Activated T-helper 1 cell treated with anti-CD3 and anti-CD28 coated beads, Interleukin-2, amount 50 U/mL, for 16 hours (primary cell): Measurements from ENCODE around the gene DOCK9.

Experiments used
- DNase-seq, 2 donors: peaks; one replicate each; pipeline ENCODE4 v3.0.0-alpha.2; 2020; ENCODE audit warnings: low read depth in 1 of 2, low spot score in 1 of 2

Gene DOCK9

DNA sequence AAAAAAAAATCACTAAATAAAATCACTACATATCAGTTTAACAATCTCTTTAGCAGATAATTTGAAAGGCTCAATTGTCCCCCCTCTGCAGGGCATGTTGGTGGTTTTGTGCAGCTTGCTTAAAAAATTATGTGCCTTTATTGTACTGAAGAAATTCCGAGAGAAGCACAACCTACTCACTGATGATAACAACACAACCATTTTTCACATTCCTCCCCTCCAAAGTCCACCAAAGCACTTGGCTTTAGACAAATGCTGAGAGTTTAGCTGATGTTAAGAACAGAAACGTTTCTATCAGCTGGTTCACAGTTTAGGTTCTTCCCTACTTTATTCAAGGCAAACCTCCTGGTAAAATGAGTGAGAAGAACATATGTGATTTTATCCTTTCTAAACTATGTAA is 923 bp downstream of the DOCK9 start:
- DNase-seq: no peak

DNA sequence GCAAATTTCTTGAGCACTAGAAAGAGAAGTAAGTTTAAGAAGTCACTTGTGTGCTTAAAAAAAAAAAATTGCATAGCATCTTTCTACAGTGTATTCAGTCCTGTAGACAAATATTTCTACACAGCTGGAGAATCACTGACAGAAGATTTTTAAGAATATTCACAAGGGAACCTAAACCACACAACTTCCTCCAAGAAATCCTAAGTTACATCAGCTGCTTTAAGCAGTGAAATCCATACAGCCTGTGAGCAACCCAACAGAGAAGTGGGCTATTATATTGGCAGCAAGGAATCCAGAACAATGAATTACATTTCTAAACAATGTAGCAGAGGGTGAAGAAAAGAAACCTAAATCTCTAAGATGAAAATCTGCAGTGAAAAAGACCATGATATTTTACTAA is 1.5 kb downstream of the DOCK9 start:
- no peak for DNase-seq

DNA sequence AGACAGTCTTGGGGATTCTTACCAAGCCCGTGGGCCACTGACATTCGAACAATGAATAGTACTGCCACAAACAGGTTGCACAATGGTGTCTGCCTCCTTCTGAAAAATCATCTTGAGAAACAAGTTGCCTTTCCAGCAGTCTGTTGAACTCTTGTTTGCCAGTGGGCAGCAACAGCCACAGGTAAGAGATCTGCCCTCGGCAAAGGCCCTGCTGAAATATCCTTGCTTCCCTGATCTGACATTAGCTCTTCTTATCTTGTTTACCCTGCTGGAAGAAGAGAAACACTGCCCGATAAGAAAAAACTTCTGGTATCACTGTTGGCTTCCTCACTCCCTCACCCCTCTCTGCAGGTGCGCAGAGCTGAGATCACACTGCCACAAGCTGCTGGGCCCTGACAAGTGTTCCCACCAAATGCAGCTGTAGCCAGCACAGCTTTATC is 2.0 kb downstream of the DOCK9 start:
- no peak for DNase-seq

DNA sequence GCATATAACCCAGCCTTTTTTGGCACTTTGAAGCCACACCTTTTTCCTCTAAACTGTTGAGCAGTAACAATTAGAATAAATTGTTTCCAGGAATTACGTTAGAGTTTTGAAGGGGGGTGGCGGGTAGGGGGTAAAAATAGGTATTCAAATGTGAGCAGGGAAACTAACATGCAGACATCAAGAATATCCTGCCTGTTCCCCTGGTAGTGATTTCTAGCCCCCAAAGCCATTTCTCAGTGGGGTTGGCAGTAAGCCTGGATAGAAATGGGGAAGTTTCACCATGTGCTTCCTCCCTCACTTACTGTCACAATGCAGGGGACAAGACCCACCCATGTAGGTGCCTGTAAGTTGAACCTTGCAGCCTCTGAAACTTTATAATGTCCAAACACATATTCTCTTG is 3.8 kb downstream of the DOCK9 start:
- no peak for DNase-seq

DNA sequence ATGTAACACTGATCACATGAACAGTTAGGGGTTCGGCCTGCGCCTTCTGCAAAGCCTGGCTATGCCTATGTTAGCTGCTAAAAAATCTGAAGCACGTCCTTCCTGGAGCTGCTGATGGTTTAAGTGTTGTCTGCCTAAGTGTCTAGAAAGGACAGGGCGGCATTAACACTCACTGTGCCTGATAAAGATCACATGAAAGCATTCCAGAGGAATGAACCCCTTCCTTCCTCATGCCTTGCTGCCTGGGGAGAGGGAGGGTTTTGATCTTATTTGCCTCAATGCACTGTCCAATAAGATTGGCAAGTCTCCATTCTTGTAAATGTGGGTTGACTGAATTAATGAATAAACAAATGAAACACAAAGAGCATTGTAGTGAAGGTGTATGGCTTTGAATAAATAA is 5.2 kb downstream of the DOCK9 start:
- DNase-seq: no peak

DNA sequence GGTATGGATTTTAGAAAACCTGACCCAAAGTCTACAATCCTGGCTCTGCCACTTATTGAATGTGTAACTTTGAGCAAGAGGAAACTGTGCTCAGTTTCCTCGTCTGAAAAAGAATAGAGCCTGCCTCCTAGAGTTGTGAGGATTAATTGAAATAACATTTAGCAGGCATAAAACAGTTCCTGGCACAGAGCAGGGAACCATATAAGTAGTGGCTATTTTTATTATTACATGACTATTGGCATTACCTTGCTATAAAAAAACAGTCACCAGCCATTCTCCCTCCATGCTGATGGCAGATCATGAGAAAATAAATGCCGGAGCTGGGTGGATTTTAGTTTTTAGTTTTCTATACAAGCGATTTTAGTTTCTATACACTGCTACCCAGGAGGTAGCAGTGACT is 5.8 kb downstream of the DOCK9 start:
- no peak for DNase-seq

DNA sequence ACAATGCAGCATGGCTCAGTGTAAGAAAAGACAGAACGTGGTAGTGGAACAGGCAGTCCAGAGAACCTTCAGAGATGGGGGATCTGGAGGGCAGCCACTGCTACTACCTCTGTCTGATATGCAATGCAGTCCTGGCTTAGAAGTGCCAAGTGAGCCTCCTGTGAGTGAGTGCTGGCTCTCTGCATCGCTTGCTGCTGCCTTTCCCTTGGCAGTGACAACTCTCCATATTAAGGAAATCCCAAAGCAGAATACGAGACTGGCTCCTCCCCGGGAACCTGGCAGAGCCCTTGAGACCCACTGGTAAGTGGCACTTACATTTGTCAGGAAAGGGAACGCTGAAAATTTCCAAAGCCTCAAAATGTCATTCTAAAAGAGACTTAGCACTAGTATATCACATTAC is 7.5 kb downstream of the DOCK9 start:
- no peak for DNase-seq

DNA sequence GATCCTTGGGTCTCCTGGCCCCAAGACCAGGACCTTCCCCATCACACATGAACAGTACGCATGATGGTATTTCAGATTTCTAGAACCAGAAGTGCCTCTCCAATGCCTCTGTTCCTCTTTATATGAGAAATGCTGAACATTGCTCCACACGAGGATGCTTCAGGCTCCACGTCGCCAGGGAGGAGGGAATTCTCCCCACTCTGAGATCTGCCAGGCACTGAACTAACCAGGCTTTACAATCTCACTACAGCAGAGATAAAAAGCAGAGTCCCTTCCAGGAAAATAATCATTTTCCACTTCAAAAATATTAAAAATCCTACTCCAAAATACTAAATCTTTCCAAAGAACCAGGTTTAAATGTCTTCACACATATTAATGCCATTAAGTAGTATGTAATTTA is 10.4 kb downstream of the DOCK9 start:
- no peak for DNase-seq

DNA sequence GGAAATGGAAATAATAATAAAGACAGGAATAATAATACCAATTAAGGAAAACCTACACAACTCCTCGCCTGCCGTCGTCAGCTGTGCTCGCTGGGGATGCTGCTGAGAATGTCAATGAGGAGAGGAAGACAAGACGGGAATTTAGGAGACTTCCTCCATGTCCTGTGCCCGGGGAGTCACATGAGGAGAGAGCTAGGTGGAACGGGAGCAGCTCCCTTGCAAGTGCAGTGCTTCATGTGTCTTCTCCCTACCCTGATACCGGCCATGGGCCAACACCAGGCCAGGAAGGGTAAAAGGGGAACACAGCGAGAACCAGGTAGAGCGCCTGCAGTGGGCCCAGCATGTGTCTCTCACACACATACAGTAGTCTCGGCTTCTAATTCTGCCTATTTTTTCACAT is 11.8 kb downstream of the DOCK9 start:
- no peak for DNase-seq

DNA sequence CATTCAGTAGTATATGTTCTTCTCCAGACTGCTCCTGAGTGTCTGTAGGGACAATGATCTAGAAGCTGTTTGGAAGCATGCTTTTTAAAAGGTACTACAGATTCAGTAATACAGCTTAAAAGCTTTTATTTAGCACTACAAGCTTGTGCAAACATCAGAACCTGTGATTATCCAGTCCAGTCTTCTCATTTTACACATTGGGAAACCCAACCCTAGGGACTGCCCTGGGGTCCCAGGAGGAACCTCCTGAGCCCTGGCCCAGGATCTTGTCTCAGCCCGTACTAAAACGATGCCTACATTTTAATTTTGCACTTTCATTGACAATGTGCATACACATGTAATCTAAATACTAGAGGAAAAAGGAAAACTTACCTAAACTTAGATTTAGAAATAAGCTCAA is 12.5 kb downstream of the DOCK9 start:
- DNase-seq: no peak

DNA sequence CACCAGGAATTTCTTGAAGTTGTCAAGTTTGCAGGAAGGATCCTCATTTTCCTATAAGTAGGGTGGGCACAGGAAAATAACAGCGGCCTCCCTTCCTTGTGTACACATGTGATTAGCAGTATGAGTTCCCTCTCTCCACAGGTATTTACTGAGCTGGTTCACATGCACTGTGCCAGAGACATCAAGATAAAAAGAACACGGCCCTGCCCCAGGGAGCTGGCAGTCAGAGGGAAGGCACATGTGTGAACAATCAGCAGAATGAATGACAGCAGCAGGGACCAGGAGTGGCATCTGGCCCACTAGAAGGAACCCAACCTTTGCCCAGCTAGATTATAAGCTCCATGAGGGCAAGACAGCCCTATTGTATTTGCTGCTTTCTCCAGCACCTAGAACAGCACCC is 13.9 kb downstream of the DOCK9 start:
- no peak for DNase-seq

DNA sequence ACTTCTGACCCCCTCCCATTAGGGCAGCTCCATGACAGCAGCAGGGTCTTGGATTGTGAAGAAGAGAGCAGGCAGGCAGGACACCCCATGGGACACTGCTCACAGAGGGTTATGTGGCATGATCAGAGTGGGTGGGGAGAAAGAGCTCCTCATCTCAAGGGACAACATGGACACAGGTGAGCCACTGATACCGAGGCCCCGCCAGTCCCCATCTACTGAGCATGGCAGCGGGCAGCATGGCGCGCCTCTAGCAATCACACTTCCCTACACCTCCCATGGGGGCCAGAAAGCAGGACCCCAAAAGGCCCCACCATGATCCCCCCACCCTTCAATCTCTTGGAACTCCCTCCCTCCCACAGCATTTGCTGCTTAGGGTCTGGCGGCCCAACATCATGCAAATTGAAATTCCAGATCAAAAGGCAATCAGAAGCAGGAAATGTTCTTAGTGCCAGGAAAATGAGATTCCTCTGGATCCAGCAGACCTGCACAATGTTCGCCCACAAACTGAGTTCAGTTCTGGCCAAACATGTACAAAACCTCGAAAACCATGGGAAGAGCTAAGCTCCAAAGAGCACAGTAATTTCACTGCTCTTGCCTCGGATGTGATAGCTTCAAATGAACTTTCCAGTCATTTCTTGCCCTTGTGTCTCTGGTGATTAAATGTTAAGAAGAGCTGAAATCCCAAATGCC is 14.8 kb downstream of the DOCK9 start:
- DNase-seq: no peak

DNA sequence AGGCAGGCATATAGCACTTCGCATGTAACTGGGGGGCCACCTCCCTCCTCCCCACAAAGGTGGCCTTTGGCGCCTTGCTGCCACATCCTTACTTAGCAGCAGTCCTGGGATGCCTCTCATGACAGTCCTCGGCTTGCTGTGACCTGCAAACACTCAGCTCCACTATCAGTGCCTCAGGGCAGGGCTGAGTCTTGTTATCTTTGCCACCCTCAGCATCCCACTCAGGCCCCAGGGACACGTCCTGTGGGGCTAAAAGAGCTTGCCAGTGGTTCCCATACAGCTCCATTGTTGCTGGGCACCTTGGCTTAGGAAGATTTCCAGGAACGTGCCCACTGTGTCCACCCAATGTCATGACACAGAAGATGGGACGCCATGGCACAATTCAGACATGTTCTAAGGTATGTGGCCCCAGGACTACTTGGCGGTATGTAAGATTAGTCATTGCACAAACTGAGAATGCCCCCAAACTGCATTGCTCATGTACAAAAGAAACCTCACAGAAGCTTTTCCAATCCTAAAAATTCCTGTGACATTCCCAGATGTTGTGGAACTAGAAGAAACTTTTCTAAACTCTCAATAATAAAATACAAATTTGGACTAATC is 16.3 kb downstream of the DOCK9 start:
- no peak for DNase-seq

DNA sequence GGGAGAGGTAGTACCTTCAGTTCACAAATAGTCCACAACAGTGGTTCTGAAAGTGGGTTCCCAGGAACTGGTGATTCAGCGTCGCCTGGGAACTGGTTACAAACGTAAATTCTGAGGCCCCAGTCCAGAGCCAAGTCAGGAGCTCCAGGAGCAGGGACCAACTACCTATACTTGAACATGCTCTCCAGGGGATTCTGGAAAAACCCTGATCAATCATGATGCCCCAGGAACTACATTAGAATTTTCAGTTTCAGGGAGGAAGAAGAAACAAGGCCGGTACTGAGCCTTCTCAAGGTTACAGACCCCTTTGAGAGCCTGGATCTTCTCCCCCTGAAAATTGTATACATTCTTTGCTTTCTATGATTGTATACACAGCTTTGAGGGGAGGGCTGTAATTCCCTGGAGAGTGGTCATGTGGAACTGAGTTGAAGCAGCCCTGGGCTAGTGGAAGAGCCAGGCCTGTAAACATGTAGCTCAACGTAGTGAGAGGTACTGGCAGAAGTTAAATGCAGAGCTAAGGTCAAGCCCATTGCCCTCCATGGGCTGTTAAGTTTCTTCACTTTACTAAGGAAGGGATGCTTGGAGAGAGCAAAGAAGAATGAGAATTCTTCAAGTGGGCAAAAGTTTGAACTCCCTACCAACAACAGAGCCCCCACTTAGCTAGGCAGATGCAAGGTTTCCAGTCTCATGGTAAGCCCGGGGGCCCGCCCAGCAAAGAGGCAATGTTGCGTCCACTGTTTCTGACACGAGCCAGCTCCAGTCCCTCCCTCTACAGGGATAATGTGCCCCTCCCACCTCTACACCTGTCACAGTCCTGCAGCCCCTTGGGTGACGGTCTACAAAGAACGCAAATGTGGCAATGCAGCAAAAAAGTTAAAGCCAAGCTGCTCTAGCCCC is 17.0 kb downstream of the DOCK9 start:
- no peak for DNase-seq

DNA sequence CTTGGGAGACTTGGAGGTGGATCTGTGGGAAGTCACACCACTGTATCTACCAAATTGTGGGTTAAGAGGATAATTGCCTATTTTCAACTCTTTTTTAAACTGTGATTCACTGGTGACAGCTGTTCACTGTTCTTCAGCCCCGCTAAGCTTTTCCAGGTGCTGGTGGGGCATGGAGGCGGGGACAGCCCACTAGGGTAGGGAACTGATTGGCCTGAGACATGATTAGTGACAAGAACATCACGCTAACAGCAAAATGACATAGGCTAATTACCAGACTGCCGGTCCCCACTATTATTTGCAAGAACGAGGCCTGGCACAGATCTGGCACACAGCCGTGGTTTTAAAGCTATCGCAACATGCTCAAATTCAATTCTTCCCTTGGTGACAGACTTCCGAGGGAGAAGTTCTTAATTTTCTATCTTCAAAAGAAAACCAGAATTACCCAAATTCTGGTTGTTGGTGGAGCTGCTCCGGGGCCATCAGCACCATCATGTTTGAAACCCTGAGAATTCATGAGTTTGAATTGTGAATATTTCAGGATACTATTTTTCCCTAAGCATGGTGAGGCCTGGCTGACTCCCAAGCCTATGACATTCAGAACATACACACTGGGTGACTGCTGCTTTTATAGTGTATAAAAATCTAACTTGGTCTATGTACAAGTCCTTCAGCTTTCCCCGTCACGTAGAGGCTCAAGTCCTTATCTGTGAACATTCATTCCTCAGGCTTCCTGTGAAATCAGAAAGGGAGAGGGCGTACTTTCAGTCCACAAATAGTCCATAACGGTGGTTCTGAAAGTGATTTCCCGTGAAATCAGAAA is 17.9 kb downstream of the DOCK9 start:
- DNase-seq: no peak

DNA sequence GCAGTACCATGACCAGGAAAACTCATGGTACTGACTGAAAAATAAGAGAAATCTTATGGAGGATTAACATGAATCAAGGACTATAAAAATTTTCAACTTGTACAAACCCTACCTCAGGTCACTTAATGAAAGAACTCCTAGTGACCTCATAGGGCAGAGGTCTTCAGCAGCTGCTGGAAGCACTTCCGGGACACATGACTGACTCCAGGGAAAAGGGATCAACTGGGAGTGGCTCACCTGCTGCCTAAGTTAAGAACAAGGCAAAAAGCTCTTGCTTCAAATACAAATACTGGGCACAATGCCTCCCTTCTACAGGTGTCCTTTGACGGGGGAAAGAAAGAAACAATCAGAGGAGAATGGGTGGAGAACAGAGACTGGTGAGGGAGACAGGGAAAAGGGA is 18.6 kb downstream of the DOCK9 start:
- DNase-seq: no peak

DNA sequence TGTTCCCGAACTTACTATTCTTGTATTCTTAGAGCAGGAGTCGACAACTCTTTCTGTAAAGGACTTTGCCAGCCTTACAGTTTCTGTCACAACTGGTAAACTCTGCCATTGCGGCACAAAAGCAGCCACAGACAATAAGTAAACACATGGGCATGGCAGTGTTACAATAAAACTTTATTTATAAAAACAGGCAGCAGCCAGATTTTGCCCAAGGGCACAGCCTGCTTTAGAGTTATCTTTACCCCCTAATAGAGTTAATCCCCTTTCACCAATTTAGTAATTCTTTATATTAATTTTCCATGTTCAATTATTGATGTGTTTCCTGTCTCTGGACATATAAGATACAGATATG is 19.4 kb downstream of the DOCK9 start:
- no peak for DNase-seq

DNA sequence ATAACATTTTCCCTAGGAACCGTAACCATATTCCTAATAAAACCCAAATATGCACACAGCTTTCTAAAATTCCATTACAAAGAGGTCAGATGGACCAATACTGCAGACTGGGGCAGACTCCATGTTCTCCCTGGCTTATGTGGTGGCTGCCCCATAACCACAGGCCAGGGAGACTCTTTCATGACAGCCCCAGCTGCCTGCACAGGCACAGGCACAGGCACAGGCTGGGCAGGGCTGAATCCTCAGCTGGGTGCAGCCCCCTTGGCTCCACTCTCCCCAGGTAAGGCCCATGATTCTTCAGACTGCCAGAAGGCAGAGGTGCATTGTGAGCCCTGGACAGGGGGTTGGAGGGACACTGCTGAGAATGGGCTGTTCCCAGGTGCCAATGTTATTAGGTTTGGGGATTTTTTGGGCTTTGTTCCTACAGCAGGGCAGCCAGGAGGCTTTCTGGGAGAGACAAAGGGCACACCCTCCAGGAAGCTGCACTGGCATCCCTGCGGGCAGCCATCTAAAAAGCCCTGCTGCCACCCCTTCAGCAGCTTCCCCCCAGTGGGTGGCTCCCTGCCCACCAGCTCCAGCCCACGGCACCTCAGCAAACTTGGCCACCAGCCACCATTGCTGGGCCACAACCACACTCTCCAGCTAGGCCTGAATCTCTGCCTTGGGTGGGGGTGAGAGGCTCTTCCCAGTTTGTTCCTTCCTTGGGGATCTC is 20.0 kb downstream of the DOCK9 start:
- DNase-seq: no peak

DNA sequence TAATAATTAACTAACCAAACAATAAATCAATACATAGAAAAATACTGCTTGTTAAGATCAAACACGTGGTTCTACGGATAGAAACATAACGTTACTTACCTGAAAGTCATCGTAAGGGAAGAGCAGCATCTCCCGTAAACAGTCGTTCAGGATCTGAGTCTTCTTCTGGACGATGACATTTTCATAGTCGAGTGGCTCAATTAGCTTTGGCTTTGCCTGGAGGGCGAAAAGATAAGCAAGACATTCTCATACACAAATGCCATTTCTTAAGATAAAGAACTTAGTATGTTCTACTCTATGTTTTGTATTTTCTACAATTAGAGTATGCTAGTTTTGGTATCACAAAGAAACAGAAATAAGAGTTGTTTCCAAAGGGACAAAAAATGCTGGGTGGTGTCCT is 22.5 kb downstream of the DOCK9 start:
- DNase-seq: no peak

DNA sequence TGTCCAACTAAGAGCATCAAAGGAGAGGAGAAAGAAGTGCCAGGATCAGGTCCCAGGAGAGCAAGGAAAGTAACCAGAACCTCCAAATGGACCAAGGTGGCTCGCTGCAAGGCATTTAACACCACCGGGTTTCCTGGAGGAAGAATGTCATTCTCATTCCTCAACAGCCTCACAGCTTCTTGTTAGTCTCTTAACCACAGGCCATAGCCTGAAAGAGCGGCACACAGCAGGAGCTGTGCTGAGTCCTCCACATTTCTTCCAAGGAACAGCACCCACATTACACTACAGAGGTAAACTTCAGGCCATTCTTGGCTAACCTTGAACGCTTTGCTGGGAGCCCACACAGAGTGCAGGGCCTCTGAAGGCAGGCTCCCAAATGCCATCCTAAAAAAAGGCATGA is 23.6 kb downstream of the DOCK9 start:
- no peak for DNase-seq

DNA sequence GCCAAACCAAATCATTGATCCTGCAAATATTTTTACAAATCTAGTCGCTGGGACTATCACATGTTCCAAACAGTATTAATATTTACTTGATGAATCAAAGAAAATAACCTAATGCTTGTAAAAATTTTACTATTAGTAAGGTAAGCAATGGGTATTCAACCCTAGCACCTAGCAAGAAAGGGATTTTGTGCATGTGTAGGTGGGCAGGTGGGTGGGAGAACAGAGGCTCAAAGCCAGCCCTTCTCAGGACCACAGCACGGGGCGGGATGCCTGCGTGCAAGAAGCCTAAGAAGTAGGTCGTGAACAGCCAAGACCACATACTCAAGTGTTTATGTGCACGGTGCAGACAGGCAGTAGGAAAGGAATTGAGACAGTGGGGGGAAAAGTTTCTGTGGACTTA is 26.6 kb downstream of the DOCK9 start:
- no peak for DNase-seq
